ACC112 (cell line): ENCODE data around the gene PTH1R.

Source experiments
- H2AFZ ChIP-seq: fragments of 200-600 bp; sonication (generic); one replicate; pipeline ENCODE4 v1.6.0; 2017; ENCODE audit warnings: antibody characterized with exemption, low read length; ENCODE audit not compliant: unreplicated experiment
- H3K27ac ChIP-seq: fragments of 200-600 bp; sonication (generic); 2 replicates; pipeline ENCODE4 v1.5.1; 2014; ENCODE audit warnings: low read depth, mild to moderate bottlenecking, antibody characterized with exemption, low read length, moderate library complexity
- H3K27me3 ChIP-seq: fragments of 200-600 bp; sonication (generic); 2 replicates; pipeline ENCODE4 v1.6.1; 2014; ENCODE audit warnings: mild to moderate bottlenecking, antibody characterized with exemption, low read length, moderate library complexity, mixed read lengths; ENCODE audit not compliant: insufficient read depth
- H3K36me3 ChIP-seq: fragments of 200-600 bp; sonication (generic); 2 replicates; pipeline ENCODE4 v1.6.1; 2016; ENCODE audit warnings: mild to moderate bottlenecking, antibody characterized with exemption, low read length, moderate library complexity, mixed read lengths; ENCODE audit not compliant: insufficient read depth
- H3K4me1 ChIP-seq: fragments of 200-600 bp; sonication (generic); one replicate; pipeline ENCODE4 v1.6.1; 2016; ENCODE audit warnings: low read length, mixed read lengths; ENCODE audit not compliant: insufficient read depth, unreplicated experiment, control insufficient read depth
- H3K4me3 ChIP-seq: fragments of 200-600 bp; sonication (generic); 2 replicates; pipeline ENCODE4 v1.5.1; 2014; ENCODE audit warnings: mild to moderate bottlenecking, low read depth, low read length
- H3K79me2 ChIP-seq: fragments of 200-600 bp; sonication (generic); one replicate; pipeline ENCODE4 v1.6.0; 2016; ENCODE audit warnings: low read length; ENCODE audit not compliant: control insufficient read depth, unreplicated experiment, insufficient read depth

PTH1R gene

GRCh38 chr3:46925585-46925934 lies 48.0 kb downstream of the PTH1R start:
- Histone ChIP-seq H3K27ac (peak overlapping the region; percentile 71), H3K4me3 (no peak overlapping the region), H3K36me3 (peaks cover 28% of the 10 kb centered on the region), H3K4me1 (peaks cover 15% of the 10 kb centered on the region), H3K27me3 (no peaks in the 10 kb centered on the region), H3K79me2 (peaks cover 34% of the 10 kb centered on the region), H2AFZ (no peak overlapping the region)

- peaks cover 23% of the 10 kb centered on the region for H3K36me3 ChIP-seq
- H3K79me2 ChIP-seq = peaks cover 39% of the 10 kb centered on the region
- H3K27me3 ChIP-seq = no peaks in the 10 kb centered on the region
- H3K27ac ChIP-seq = peak overlapping the region; percentile 71
- H3K4me1 ChIP-seq = peaks cover 20% of the 10 kb centered on the region
- no peak overlapping the region for H3K4me3 ChIP-seq
- H2AFZ ChIP-seq = no peak overlapping the region
These were observed 48.5 kb downstream of the PTH1R start for GRCh38 chr3:46926039-46926438.

GRCh38 chr3:46926447-46926846 lies 48.9 kb downstream of the PTH1R start:
- Histone ChIP-seq H3K27ac (peak overlapping the region; percentile 71), H3K36me3 (peaks cover 19% of the 10 kb centered on the region), H3K4me1 (peaks cover 24% of the 10 kb centered on the region), H3K79me2 (peaks cover 43% of the 10 kb centered on the region), H3K4me3 (no peak overlapping the region), H2AFZ (no peak overlapping the region), H3K27me3 (no peaks in the 10 kb centered on the region)

GRCh38 chr3:46926871-46927717 lies 49.6 kb downstream of the PTH1R start:
- Histone ChIP-seq H3K27me3 (no peaks in the 10 kb centered on the region), H3K4me3 (no peak overlapping the region), H3K36me3 (peaks cover 13% of the 10 kb centered on the region), H2AFZ (no peak overlapping the region), H3K27ac (peak overlapping the region; percentile 71; the same call in 1 of the 2 replicates), H3K79me2 (peaks cover 48% of the 10 kb centered on the region), H3K4me1 (peaks cover 30% of the 10 kb centered on the region)

- no peak overlapping the region for H2AFZ ChIP-seq
- no peak overlapping the region for H3K4me3 ChIP-seq
- no peaks in the 10 kb centered on the region for H3K27me3 ChIP-seq
- H3K79me2 ChIP-seq = peaks cover 54% of the 10 kb centered on the region
- H3K27ac ChIP-seq = no peak overlapping the region
- peaks cover 7% of the 10 kb centered on the region for H3K36me3 ChIP-seq
- H3K4me1 ChIP-seq = peaks cover 36% of the 10 kb centered on the region
These were observed 50.2 kb downstream of the PTH1R start for GRCh38 chr3:46927718-46928073.

GRCh38 chr3:46928282-46928681 lies 50.8 kb downstream of the PTH1R start:
- no peak overlapping the region for H3K4me3 ChIP-seq
- H3K4me1 ChIP-seq = peaks cover 42% of the 10 kb centered on the region
- H3K27ac ChIP-seq = no peak overlapping the region
- peaks cover 59% of the 10 kb centered on the region for H3K79me2 ChIP-seq
- no peaks in the 10 kb centered on the region for H3K27me3 ChIP-seq
- peaks cover 1% of the 10 kb centered on the region for H3K36me3 ChIP-seq
- no peak overlapping the region for H2AFZ ChIP-seq

- Histone ChIP-seq H2AFZ (no peak overlapping the region), H3K4me3 (no peak overlapping the region), H3K36me3 (no peaks in the 10 kb centered on the region; the same call in 1 of the 2 replicates), H3K27me3 (no peaks in the 10 kb centered on the region), H3K4me1 (peaks cover 52% of the 10 kb centered on the region), H3K79me2 (peaks cover 67% of the 10 kb centered on the region), H3K27ac (no peak overlapping the region)
These were observed 51.8 kb downstream of the PTH1R start for GRCh38 chr3:46929324-46929723.

GRCh38 chr3:46930166-46930944 lies 52.8 kb downstream of the PTH1R start:
- peak overlapping the region; percentile 61; the same call in 1 of the 2 replicates for H3K27ac ChIP-seq
- H3K27me3 ChIP-seq = no peaks in the 10 kb centered on the region
- H3K4me3 ChIP-seq = no peak overlapping the region
- peaks cover 68% of the 10 kb centered on the region for H3K79me2 ChIP-seq
- H2AFZ ChIP-seq = no peak overlapping the region
- H3K4me1 ChIP-seq = peaks cover 62% of the 10 kb centered on the region
- no peaks in the 10 kb centered on the region; the same call in 1 of the 2 replicates for H3K36me3 ChIP-seq

GRCh38 chr3:46930945-46931403 lies 53.5 kb downstream of the PTH1R start:
- peaks cover 68% of the 10 kb centered on the region for H3K79me2 ChIP-seq
- no peak overlapping the region for H3K4me3 ChIP-seq
- no peak overlapping the region for H2AFZ ChIP-seq
- H3K36me3 ChIP-seq = no peaks in the 10 kb centered on the region; the same call in 1 of the 2 replicates
- peak overlapping the region; percentile 61; the same call in 1 of the 2 replicates for H3K27ac ChIP-seq
- H3K27me3 ChIP-seq = no peaks in the 10 kb centered on the region
- peaks cover 65% of the 10 kb centered on the region for H3K4me1 ChIP-seq

- H3K4me3 ChIP-seq = peak overlapping the region; percentile 57; the same call in 1 of the 2 replicates
- H3K27me3 ChIP-seq = no peaks in the 10 kb centered on the region
- no peak overlapping the region for H2AFZ ChIP-seq
- H3K27ac ChIP-seq = peak overlapping the region; percentile 61
- H3K79me2 ChIP-seq = peaks cover 65% of the 10 kb centered on the region
- peaks cover 67% of the 10 kb centered on the region for H3K4me1 ChIP-seq
- H3K36me3 ChIP-seq = peaks cover 3% of the 10 kb centered on the region; the same call in 1 of the 2 replicates
These were observed 54.3 kb downstream of the PTH1R start for GRCh38 chr3:46931631-46932331.
